Measurements from ENCODE around the gene PRPF4.

PRPF4 gene

GRCh38 chr9:113302792-113303418 lies 27.4 kb downstream of the PRPF4 start, which contains the start of gene RNF183:
RNF183 (minus strand) TSS chr9:113303376; CDS start chr9:113298184, 5,192 bp downstream.
- H3K4me3 ChIP-seq = no peak within 1 kb of the TSS
- H3K27ac ChIP-seq = no peak within 1 kb of the TSS
- DNase-seq (ENCODE audit: low spot score) = no peak
- no peak for TF ChIP-seq CTCF (IDR thresholded peaks at IDR 0.05)

GRCh38 chr9:113306566-113306965 lies 31.1 kb downstream of the PRPF4 start:
- Histone ChIP-seq H3K27ac (no peak overlapping the region), H3K4me3 (no peak overlapping the region)
- no peak for DNase-seq (ENCODE audit: low spot score)
- TF ChIP-seq CTCF (IDR thresholded peaks at IDR 0.05) = no peak

GRCh38 chr9:113307396-113307975 lies 32.0 kb downstream of the PRPF4 start:
- no peak for TF ChIP-seq CTCF (IDR thresholded peaks at IDR 0.05)
- no peak for DNase-seq (ENCODE audit: low spot score)
- H3K27ac ChIP-seq = no peak overlapping the region
- H3K4me3 ChIP-seq = no peak overlapping the region

GRCh38 chr9:113309204-113309813 lies 33.9 kb downstream of the PRPF4 start:
- Histone ChIP-seq H3K27ac (no peak overlapping the region), H3K4me3 (no peak overlapping the region)
- no peak for DNase-seq (ENCODE audit: low spot score)
- TF ChIP-seq CTCF (IDR thresholded peaks at IDR 0.05) = no peak

- Histone ChIP-seq H3K27ac (no peak overlapping the region), H3K4me3 (no peak overlapping the region)
- no peak for TF ChIP-seq CTCF (IDR thresholded peaks at IDR 0.05)
- DNase-seq (ENCODE audit: low spot score) = no peak
Measured at GRCh38 chr9:113310538-113310937, 35.1 kb downstream of the PRPF4 start.

GRCh38 chr9:113311961-113312360 lies 36.5 kb downstream of the PRPF4 start:
- TF ChIP-seq CTCF (IDR thresholded peaks at IDR 0.05) = no peak
- no peak for DNase-seq (ENCODE audit: low spot score)
- no peak overlapping the region for H3K4me3 ChIP-seq
- no peak overlapping the region for H3K27ac ChIP-seq

- no peak for TF ChIP-seq CTCF (IDR thresholded peaks at IDR 0.05)
- no peak overlapping the region for H3K27ac ChIP-seq
- DNase-seq (ENCODE audit: low spot score) = no peak
- H3K4me3 ChIP-seq = no peak overlapping the region
Measured at GRCh38 chr9:113313261-113313660, 37.8 kb downstream of the PRPF4 start.

All from coronary artery (tissue), 2 donors.